ENCODE data around the gene CARMIL1. TPM values are rescaled to one million over a fixed set of nuclear protein-coding genes. Genes with fewer than 3 reads are reported as not detected.

CARMIL1 gene
- total RNA-seq, 1 experiment from 2014 or later = 23.6 TPM

GRCh38 chr6:25556516-25556915 is 277.3 kb downstream of the CARMIL1 start:
- H3K27ac Mint-ChIP-seq = peak overlapping the region in 1 of 3 experiments; percentile 89; a peak in 2 of 7 replicates
- Histone ChIP-seq H2BK15ac (ENCODE audit: low read depth, low read length) (no peak overlapping the region), H2AFZ (ENCODE audit: low read length) (no peak overlapping the region)

More at GRCh38 chr6:25556516-25556915, 277.3 kb downstream of the CARMIL1 start:
- Mint-ChIP-seq H3K36me3 (ENCODE audit: insufficient read depth in 1 of 3, low read depth in 3 of 3) (peaks cover 0 to 1% (median 0%) of the 10 kb centered on the region in 3 experiments; a peak in 1 of 7 replicates), H3K4me1 (peaks cover 2 to 7% of the 10 kb centered on the region in 2 experiments), H3K4me3 (no peak overlapping the region), H3K9me3 (no peaks in the 10 kb centered on the region), H3K27me3 (ENCODE audit: low read depth) (no peaks in the 10 kb centered on the region)
- Histone ChIP-seq H4K8ac (replicated peaks; ENCODE audit: insufficient read length, low read depth, low read length) (no peak overlapping the region), H2BK20ac (ENCODE audit: low read depth, low read length, poor library complexity, severe bottlenecking) (no peak overlapping the region), H4K20me1 (ENCODE audit: control insufficient read depth, insufficient read depth, insufficient read length) (no peaks in the 10 kb centered on the region), H2AK5ac (ENCODE audit: insufficient read length, low read length) (no peak overlapping the region), H3K18ac (ENCODE audit: insufficient read length, low read depth, low read length) (no peak overlapping the region), H3K27me3 (ENCODE audit: insufficient read depth, low read length) (no peaks in the 10 kb centered on the region), H4K5ac (ENCODE audit: insufficient read length, low read depth, low read length) (no peak overlapping the region), H3K23me2 (ENCODE audit: insufficient read length, low read depth, low read length, poor library complexity, severe bottlenecking) (no peaks in the 10 kb centered on the region), H3T11ph (ENCODE audit: low read length) (no peak overlapping the region), H3K23ac (ENCODE audit: insufficient read length, low read depth, low read length) (no peak overlapping the region), H3K4ac (ENCODE audit: low read depth, low read length) (no peak overlapping the region), H2BK120ac (ENCODE audit: low read depth, low read length, poor library complexity, severe bottlenecking) (no peak overlapping the region), H3K9ac (ENCODE audit: extremely low read depth, insufficient read length, low read length) (no peak overlapping the region), H3K14ac (ENCODE audit: insufficient read depth, low read length) (no peak overlapping the region), H3K4me1 (ENCODE audit: insufficient read depth, low read length) (no peaks in the 10 kb centered on the region), H4K91ac (ENCODE audit: insufficient read length, low read depth, low read length) (no peak overlapping the region), H3K27ac (ENCODE audit: insufficient read length, low read depth, low read length) (no peak overlapping the region), H3K4me2 (ENCODE audit: insufficient read depth, insufficient read length, low read length) (no peak overlapping the region), H3K9me3 (ENCODE audit: control insufficient read depth, low read depth, low read length) (no peaks in the 10 kb centered on the region), H2BK5ac (ENCODE audit: insufficient read length, low read length) (no peak overlapping the region), H3K79me1 (ENCODE audit: insufficient read depth, low read depth, low read length, poor library complexity, severe bottlenecking) (no peaks in the 10 kb centered on the region), H3K79me2 (ENCODE audit: insufficient read depth, low read length) (no peaks in the 10 kb centered on the region), H2BK12ac (ENCODE audit: insufficient read length, low read depth, low read length) (no peak overlapping the region), H3K56ac (ENCODE audit: insufficient read length, low read depth, low read length) (no peak overlapping the region)
- peak; percentile 90 for TF ChIP-seq CTCF (conservative IDR thresholded peaks at IDR 0.05)
- WGBS (ENCODE audit: extremely low coverage, insufficient read length, low lambda C conversion rate) = no CpG with 5 or more reads among the region's 10 CpGs
- peak; percentile 71 for DNase-seq

All from H9 (cell line).